IPS-15b (cell line): ENCODE data around the gene ZNF677.
"Not testable (repeated sequence)": the region's sequence is repeated elsewhere in the genome, so short reads cannot be mapped to it uniquely, and the experiment has no call there.

Experiments
- H3K27me3 ChIP-seq: one replicate; pipeline ENCODE4 v1.6.1; 2013; ENCODE audit warnings: low read length; ENCODE audit not compliant: control insufficient read depth, insufficient read depth
- H3K36me3 ChIP-seq: one replicate; pipeline ENCODE4 v1.6.1; 2013; ENCODE audit warnings: low read length; ENCODE audit not compliant: control insufficient read depth, insufficient read depth
- H3K4me1 ChIP-seq: one replicate; pipeline ENCODE4 v1.6.1; 2013; ENCODE audit warnings: mild to moderate bottlenecking, low read length; ENCODE audit not compliant: control insufficient read depth, insufficient read depth
- H3K4me3 ChIP-seq: one replicate; pipeline ENCODE4 v1.5.1; 2013; ENCODE audit warnings: low read depth, low read length
- H3K9ac ChIP-seq: one replicate; pipeline ENCODE4 v1.6.1; 2013; ENCODE audit warnings: low read depth, mild to moderate bottlenecking, low read length
- H3K9me3 ChIP-seq: one replicate; pipeline ENCODE4 v1.6.1; 2013; ENCODE audit warnings: mild to moderate bottlenecking, low read length; ENCODE audit not compliant: control insufficient read depth, insufficient read depth

The ZNF677 gene

DNA sequence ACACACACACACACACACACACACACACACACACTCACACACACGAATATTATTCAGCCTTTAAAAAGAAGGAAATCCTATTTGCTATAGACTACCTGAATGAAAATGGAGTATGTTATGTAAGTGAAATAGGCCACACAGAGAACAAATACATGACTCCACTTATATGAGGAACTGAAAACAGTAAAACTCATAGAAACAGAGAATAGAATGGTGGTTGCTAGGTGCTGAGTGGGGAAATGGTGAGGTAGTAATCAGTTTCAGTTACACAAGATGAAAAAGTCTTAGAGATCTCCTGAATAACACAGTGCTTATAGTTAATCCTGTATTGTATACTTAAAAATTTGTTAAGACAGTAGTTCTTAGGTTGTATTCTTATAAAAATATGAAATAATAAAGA, 8.2 kb downstream of the ZNF677 start:
- Histone ChIP-seq H3K36me3 (peaks cover 25% of the 10 kb centered on the region), H3K27me3 (no peaks in the 10 kb centered on the region), H3K4me1 (no peaks in the 10 kb centered on the region), H3K9me3 (peaks cover 2% of the 10 kb centered on the region), H3K9ac (no peak overlapping the region), H3K4me3 (no peak overlapping the region)

DNA sequence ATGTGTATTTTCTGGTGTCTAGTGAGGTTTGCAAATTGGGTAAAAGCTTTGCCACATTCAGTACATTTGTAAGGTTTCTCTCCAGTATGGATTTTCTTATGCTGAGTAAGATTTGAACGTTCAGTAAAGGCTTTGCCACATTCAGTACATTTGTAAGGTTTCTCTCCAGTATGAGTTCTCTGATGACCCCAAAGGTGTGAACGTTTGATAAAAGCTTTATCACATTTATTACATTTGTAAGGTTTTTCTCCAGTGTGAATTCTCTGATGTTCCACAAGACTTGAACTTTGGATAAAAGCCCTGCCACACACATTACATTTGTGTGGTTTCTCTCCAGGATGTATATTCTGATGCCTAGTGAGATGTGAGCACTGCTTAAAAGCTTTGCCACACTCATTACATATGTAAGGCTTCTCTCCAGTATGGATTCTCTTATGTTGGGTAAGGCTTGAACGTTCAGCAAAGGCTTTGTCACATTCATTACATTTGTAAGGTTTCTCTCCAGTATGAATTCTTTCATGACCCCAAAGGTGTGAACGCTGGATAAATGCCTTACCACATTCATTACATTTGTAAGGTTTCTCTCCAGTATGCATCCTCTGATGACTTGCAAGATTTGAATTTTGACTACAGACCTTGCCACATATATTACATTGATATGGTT, 17.4 kb downstream of the ZNF677 start:
- Histone ChIP-seq H3K4me3 (no peak overlapping the region), H3K9ac (no peak overlapping the region), H3K36me3 (peaks cover 15% of the 10 kb centered on the region), H3K9me3 (peaks cover 31% of the 10 kb centered on the region), H3K4me1 (no peaks in the 10 kb centered on the region), H3K27me3 (no peaks in the 10 kb centered on the region)

- Histone ChIP-seq H3K4me3 (no peak overlapping the region), H3K9me3 (no peaks in the 10 kb centered on the region), H3K9ac (no peak overlapping the region)
Observed at GRCh38 chr19:53224606-53225005, 30.1 kb downstream of the ZNF677 start.

DNA sequence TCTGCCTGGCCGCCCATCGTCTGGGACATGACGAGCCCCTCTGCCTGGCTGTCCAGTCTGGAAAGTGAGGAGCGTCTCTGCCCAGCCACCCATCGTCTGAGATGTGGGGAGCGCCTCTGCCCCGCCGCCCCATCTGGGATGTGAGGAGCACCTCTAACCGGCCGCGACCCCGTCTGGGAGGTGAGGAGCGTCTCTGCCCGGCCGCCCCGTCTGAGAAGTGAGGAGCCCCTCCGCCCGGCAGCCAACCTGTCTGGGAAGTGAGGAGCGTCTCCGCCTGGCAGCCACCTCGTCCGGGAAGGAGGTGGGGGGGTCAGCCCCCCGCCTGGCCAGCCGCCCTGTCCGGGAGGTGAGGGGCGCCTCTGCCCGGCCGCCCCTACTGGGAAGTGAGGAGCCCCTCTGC, 32.0 kb downstream of the ZNF677 start:
- not testable (repeated sequence) for H3K36me3 ChIP-seq, H3K9ac ChIP-seq, H3K4me1 ChIP-seq, H3K9me3 ChIP-seq, H3K27me3 ChIP-seq, H3K4me3 ChIP-seq

More at GRCh38 chr19:53224606-53225005, 30.1 kb downstream of the ZNF677 start:
- H3K4me1 ChIP-seq: no peaks in the 10 kb centered on the region
- no peaks in the 10 kb centered on the region for H3K27me3 ChIP-seq
- H3K36me3 ChIP-seq: no peaks in the 10 kb centered on the region

DNA sequence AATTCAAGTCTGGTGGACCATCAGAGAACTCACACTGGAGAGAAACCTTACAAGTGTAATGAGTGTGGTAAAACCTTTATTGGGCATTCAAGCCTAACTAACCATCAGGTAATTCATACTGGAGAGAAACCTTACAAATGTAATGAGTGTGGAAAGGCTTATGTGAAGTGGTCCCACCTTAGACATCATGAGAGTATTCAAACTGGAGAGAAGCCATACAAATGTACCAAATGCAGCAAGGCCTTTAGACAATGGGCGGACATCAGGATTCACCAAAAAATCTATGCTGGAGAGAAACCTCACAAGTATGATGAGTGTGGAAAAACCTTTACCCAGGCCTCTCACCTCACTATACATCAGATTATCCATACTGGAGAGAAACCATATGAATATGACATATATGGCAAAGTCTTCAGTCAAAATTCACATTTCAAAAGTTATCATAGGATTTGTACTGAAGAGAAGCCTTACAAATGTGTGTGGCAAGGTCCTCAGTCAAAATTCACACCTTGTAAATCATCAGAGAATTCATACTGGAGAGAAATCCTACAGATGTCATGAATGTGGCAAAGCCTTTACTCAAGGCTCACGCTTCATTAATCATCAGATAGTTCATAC, 41.9 kb downstream of the ZNF677 start:
- H3K27me3 ChIP-seq: no peaks in the 10 kb centered on the region
- H3K4me1 ChIP-seq: no peaks in the 10 kb centered on the region
- no peak overlapping the region for H3K9ac ChIP-seq
- no peaks in the 10 kb centered on the region for H3K36me3 ChIP-seq
- peaks cover 26% of the 10 kb centered on the region for H3K9me3 ChIP-seq
- H3K4me3 ChIP-seq: no peak overlapping the region

- not testable (repeated sequence) for H3K4me3 ChIP-seq, H3K27me3 ChIP-seq, H3K4me1 ChIP-seq, H3K36me3 ChIP-seq, H3K9ac ChIP-seq
- peaks cover 24% of the 10 kb centered on the region for H3K9me3 ChIP-seq
Observed at GRCh38 chr19:53211554-53211953, 43.1 kb downstream of the ZNF677 start.

GRCh38 chr19:53196777-53197396, 57.8 kb downstream of the ZNF677 start:
- Histone ChIP-seq H3K4me1 (no peaks in the 10 kb centered on the region), H3K36me3 (no peaks in the 10 kb centered on the region), H3K27me3 (peaks cover 22% of the 10 kb centered on the region), H3K9me3 (peaks cover 7% of the 10 kb centered on the region), H3K4me3 (peak overlapping the region; percentile 94), H3K9ac (peak overlapping the region; percentile 83)

- Histone ChIP-seq H3K9ac (no peak overlapping the region), H3K36me3 (no peaks in the 10 kb centered on the region), H3K4me1 (no peaks in the 10 kb centered on the region), H3K27me3 (peaks cover 24% of the 10 kb centered on the region), H3K9me3 (peaks cover 3% of the 10 kb centered on the region), H3K4me3 (no peak overlapping the region)
Observed at GRCh38 chr19:53195265-53195903, 59.3 kb downstream of the ZNF677 start.

DNA sequence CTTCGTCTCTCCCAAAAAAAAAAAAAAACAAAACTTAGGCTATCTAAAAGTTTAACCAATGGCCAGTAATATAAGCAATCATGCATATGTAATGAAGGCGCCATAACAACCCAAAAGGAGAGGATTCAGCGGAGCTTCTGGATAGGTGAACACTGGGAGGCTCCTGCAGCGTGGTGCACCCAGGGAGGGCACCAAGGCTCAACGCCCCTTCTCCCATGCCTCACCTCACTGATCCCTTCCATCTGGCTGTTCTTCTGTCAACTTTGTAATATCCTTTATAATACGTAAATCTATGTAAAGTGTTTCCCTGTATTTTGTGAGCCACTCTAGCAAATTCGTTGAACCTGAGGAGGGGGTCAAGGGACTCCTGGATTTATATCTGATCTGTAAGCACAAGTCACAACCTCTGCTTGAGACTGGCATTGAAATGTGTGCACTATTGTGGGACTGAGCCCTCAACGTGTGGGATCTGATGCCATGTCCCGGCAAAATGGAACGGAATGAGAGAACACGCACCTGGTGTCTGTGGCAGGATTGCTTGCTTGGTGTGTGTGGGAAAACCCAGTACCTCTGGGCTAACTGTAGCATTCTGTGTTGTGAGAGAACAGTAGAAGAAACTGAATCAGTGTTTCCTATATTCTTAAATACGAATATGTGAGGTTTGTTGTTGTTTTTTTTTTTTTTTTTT, 61.0 kb downstream of the ZNF677 start:
- Histone ChIP-seq H3K27me3 (peaks cover 24% of the 10 kb centered on the region), H3K4me1 (no peaks in the 10 kb centered on the region), H3K4me3 (peak overlapping the region; percentile 55), H3K9me3 (no peaks in the 10 kb centered on the region), H3K9ac (no peak overlapping the region), H3K36me3 (no peaks in the 10 kb centered on the region)

DNA sequence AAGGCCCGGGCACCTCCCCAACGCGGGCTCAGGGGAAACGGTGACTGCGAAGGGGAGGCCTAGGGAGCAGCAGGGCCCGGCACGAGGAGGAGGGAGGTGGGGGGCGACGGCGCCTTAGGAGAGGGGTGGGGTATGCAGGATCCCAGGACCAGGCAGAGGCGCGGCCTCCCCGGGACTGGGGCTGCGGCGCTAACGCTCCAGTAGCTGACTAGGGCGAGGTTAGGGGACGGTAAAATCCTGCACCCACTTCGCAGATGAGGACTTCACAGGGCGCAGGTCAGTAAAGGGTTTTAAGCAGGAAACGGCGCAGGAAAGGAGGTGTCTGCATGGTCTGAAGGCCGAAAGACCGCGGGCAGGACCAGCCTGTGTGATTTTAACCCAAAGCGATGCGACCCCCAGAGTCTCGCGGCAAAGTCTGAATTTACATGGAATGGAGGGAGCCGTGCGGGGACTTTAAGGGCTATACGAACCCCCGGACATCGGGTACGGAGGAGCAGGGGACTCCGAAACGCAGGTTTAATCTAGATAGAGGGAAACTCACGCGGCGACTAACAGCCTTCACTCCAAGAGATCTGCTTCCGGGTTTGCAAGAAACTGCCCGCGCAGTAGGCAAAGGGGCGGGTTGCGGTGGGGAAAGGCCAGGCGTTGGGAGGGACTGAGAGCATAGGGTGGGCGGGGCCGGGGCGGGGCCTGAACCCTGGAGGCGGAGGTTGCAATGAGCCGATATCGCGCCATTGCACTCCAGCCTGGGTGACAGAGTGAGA, 61.7 kb downstream of the ZNF677 start, which contains the start of gene ZNF665:
TSS of gene ZNF665 (minus strand) at position 588 of the 764 bp plus-strand sequence. CDS start 10,460 bp downstream, outside the sequence.
- H3K36me3 ChIP-seq: no peaks in the 10 kb centered on the region

DNA sequence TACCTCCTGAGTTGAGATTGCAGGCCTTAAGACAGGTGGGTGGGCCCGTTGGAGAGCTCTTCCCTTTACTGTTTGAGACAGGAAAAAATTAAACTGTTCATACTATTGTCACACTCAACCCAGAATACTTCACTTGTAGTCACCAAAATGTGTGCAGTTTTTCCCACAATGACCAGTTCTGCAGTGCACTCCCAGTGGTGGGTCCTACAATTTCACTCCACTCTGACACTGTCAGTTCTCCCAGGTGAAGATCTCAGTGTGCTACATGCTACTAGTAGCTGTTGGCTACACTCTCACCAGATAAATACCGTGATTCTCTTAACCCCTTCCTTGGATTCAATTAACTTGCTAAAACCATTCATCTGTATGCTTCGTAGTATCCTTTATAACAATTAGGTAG, 64.4 kb downstream of the ZNF677 start:
- Histone ChIP-seq H3K4me3 (no peak overlapping the region), H3K4me1 (no peaks in the 10 kb centered on the region), H3K36me3 (no peaks in the 10 kb centered on the region), H3K9ac (no peak overlapping the region), H3K9me3 (no peaks in the 10 kb centered on the region), H3K27me3 (peaks cover 14% of the 10 kb centered on the region)

More for the DNA sequence above, 61.7 kb downstream of the ZNF677 start, which contains the start of gene ZNF665:
- peak within 1 kb of the TSS; percentile 83 for H3K9ac ChIP-seq
- peak within 1 kb of the TSS; percentile 94 for H3K4me3 ChIP-seq
- peaks cover 24% of the 10 kb centered on the region for H3K27me3 ChIP-seq
- H3K9me3 ChIP-seq: no peaks in the 10 kb centered on the region
- no peaks in the 10 kb centered on the region for H3K4me1 ChIP-seq
